Adrenal gland (tissue), 12 donors: Measurements from ENCODE around the gene PER3. TPM values are rescaled to one million over a fixed set of nuclear protein-coding genes. Genes with fewer than 3 reads are reported as not detected.

Experiments used
- DNase-seq, 7 donors: peaks; one replicate each; pipeline ENCODE4 v3.0.0-alpha.2; 2019 to 2020
- H3K27ac ChIP-seq, 5 donors: fragments of 200-600 bp; sonication (generic) in 4 of 5; 1 replicate in 3 of 5; 2 replicates in 2 of 5; pipeline versions ENCODE4 v1.5.1 to v1.8.0; 2016 to 2020; ENCODE audit warnings: mild to moderate bottlenecking in 1 of 5
- H3K27me3 ChIP-seq: fragments of 200-600 bp; 2 replicates; pipeline ENCODE4 v1.8.0; 2021
- H3K36me3 ChIP-seq, 2 donors: fragments of 200-600 bp; replicated peaks in 1 of 2; 1 replicate in 1 of 2; 2 replicates in 1 of 2; pipeline versions ENCODE4 v1.5.1 to v1.8.0; 2018 to 2022
- H3K4me1 ChIP-seq, 2 donors: fragments of 200-600 bp; replicated peaks in 1 of 2; 1 replicate in 1 of 2; 2 replicates in 1 of 2; pipeline versions ENCODE4 v1.5.1 to v1.8.0; 2018 to 2021
- H3K4me3 ChIP-seq, 4 donors: fragments of 200-600 bp; sonication (generic) in 3 of 4; one replicate each; pipeline ENCODE4 v1.5.1; 2016 to 2018
- H3K9me3 ChIP-seq, 3 donors: fragments of 200-600 bp; sonication (generic) in 1 of 3; replicated peaks in 1 of 3; 1 replicate in 2 of 3; 2 replicates in 1 of 3; pipeline versions ENCODE4 v1.5.1 to v1.8.0; 2016 to 2021
- POLR2A ChIP-seq, 2 donors: fragments of 450-650 bp; IDR thresholded peaks; one replicate each; pipeline ENCODE4 v1.6.1; 2017; ENCODE audit warnings: antibody characterized with exemption in 2 of 2, mild to moderate bottlenecking in 2 of 2, moderate library complexity in 1 of 2
- WGBS, 4 donors: extraction: QIAGEN DNeasy Blood & Tissue Kit in 2 of 4; methylation state at CpG; one replicate each; pipeline versions ENCODE4 v1.1.5 to v1.1.7; 2013 to 2017; 5-methylcytosine and 5-hydroxymethylcytosine counted together
- intact Hi-C, 2 donors: fragments of 100-400 bp; cut with DNase I; formaldehyde crosslinking; loops; one replicate each; pipeline versions ENCODE4 v1.14.1 to v1.15.0; 2022 to 2023
- polyA plus RNA-seq, 3 donors: library from polyadenylated mRNA; stranded (reverse); fragments of 200-250 nt in 2 of 3; fragments of 350-450 nt in 1 of 3; fragmentation: Illumina TruSeq in 1 of 3; extraction: RNeasy Lipid Tissue Mini Kit (QIAGEN cat#74804) in 1 of 3; gene quantifications; one replicate each; pipeline ENCODE4 v1.2.3, GENCODE V29; 2013 to 2014
- total RNA-seq, 9 donors: library from RNA; depleted of rRNA in 4 of 9; stranded (reverse); fragments of >200 nt in 4 of 9; fragments of 120-200 nt in 1 of 9; fragmentation: NEBNext Ultra II Directional in 1 of 9; extraction: Animal tissue kit (Norgen Biotek cat#: 25700) in 1 of 9; gene quantifications; one replicate each; pipeline versions ENCODE4 v1.1.0 to v1.2.4, GENCODE V29; 2013 to 2023
- TF ChIP-seq, protein P1 (sequence below), 6 experiments: fragments of 450-650 bp in 4 of 6; fragments of 200-600 bp in 2 of 6; sonication (generic) in 1 of 6; IDR thresholded peaks; 1 replicate in 5 of 6; 2 replicates in 1 of 6; pipeline versions ENCODE4 v1.5.1 to v1.8.0; 2016 to 2021; ENCODE audit warnings: antibody characterized with exemption in 6 of 6, mild to moderate bottlenecking in 2 of 6, moderate library complexity in 1 of 6
- donor health status: healthy with polysubstance abuse.
- donor health status: Bipolar disorder and iron deficiency.
- donor health status: DM: yes; HTN: yes; CAD: no.
- donor health status: DM: no; HTN: no; CAD: no.
- donor health status: DM: no; HTN: no; CAD: no.
- donor health status: DM: yes; HTN: yes; CAD: no.

Gene PER3
- total and polyA plus RNA-seq, 12 donors = 8.8 to 29.0 (median 16.9) TPM

- Histone ChIP-seq H3K27ac (no peak overlapping the region), H3K4me3 (no peak overlapping the region), H3K4me1 (no peaks in the 10 kb centered on the region), H3K36me3 (no peaks in the 10 kb centered on the region), H3K9me3 (no peaks in the 10 kb centered on the region), H3K27me3 (no peaks in the 10 kb centered on the region)
- DNase-seq = no peak
- intact Hi-C loops = no loop called here
- TF ChIP-seq, protein P1, sequence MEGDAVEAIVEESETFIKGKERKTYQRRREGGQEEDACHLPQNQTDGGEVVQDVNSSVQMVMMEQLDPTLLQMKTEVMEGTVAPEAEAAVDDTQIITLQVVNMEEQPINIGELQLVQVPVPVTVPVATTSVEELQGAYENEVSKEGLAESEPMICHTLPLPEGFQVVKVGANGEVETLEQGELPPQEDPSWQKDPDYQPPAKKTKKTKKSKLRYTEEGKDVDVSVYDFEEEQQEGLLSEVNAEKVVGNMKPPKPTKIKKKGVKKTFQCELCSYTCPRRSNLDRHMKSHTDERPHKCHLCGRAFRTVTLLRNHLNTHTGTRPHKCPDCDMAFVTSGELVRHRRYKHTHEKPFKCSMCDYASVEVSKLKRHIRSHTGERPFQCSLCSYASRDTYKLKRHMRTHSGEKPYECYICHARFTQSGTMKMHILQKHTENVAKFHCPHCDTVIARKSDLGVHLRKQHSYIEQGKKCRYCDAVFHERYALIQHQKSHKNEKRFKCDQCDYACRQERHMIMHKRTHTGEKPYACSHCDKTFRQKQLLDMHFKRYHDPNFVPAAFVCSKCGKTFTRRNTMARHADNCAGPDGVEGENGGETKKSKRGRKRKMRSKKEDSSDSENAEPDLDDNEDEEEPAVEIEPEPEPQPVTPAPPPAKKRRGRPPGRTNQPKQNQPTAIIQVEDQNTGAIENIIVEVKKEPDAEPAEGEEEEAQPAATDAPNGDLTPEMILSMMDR (IDR thresholded peaks at IDR 0.05) = no peak
- TF ChIP-seq POLR2A (IDR thresholded peaks at IDR 0.05) = no peak
- WGBS, 4 donors = 81 to 87% (median 82%) methylated on average over 6 of the region's 6 CpGs
Measured at GRCh38 chr1:7760245-7760644, 23.8 kb upstream of the PER3 start.

- H3K4me3 ChIP-seq = no peak overlapping the region
- no peak overlapping the region for H3K27ac ChIP-seq
- no peak for DNase-seq
- H3K27me3 ChIP-seq = no peaks in the 10 kb centered on the region
- intact Hi-C loops = no loop called here
- no peaks in the 10 kb centered on the region for H3K4me1 ChIP-seq
- TF ChIP-seq, protein P1 (IDR thresholded peaks at IDR 0.05) = no peak
- no peak for TF ChIP-seq POLR2A (IDR thresholded peaks at IDR 0.05)
- no peaks in the 10 kb centered on the region for H3K9me3 ChIP-seq
- H3K36me3 ChIP-seq = no peaks in the 10 kb centered on the region
- whole genome bisulfite sequencing, 4 donors = 85 to 94% (median 88%) methylated on average over 3 of the region's 3 CpGs
Measured at GRCh38 chr1:7761103-7761502, 23.0 kb upstream of the PER3 start.

DNA sequence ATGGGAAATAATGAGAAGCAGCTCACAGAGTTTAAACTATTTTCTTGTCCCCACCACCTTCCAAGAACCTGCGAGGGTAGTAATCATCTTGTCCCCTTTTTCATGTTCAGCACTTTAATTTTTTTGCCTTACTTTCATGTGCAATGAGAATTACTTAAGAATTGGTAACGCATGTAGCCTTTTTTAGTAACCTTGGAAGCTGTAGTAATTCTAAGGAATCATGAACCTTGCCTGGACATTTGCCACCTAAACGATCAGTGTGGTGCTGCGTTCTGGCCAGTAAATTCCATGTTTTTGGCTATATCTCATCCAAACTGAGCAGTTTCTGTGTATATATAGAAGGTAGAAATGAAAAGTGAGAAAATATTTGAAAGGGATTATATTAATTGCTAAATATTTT lies 16.9 kb upstream of the PER3 start:
- intact Hi-C loops = no loop called here
- 62 to 79% (median 71%) methylated on average over 4 of the region's 4 CpGs for WGBS, 4 donors
- H3K36me3 ChIP-seq = no peaks in the 10 kb centered on the region
- H3K4me1 ChIP-seq = peaks cover 4 to 6% of the 10 kb centered on the region in 2 donors
- H3K27ac ChIP-seq = no peak overlapping the region
- no peak overlapping the region for H3K4me3 ChIP-seq
- no peaks in the 10 kb centered on the region for H3K9me3 ChIP-seq
- H3K27me3 ChIP-seq = no peaks in the 10 kb centered on the region
- DNase-seq = no peak
- no peak for TF ChIP-seq POLR2A (IDR thresholded peaks at IDR 0.05)
- TF ChIP-seq, protein P1 (IDR thresholded peaks at IDR 0.05) = no peak

DNA sequence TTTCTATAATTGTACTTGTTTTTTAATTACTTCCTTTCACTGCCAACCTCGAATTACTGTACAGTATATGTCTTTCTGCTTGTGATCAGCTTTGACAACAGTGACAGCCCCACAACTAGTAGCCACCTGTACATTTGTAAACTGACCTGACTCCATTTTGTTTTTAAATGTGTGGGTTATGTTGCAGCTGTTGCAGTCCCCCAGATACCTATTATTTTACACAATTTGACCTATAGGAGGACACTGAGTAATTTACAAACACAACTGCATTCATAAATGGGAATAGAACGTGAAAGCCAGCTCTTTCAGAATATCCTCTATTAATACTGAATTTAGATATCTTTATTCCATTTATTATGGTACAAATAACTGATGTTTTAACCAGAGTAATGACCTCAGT lies 15.5 kb upstream of the PER3 start:
- Histone ChIP-seq H3K9me3 (no peaks in the 10 kb centered on the region), H3K27me3 (no peaks in the 10 kb centered on the region), H3K36me3 (no peaks in the 10 kb centered on the region), H3K4me1 (peaks cover 7 to 14% of the 10 kb centered on the region in 2 donors), H3K27ac (no peak overlapping the region), H3K4me3 (no peak overlapping the region)
- DNase-seq = no peak
- WGBS, 4 donors = 46 to 63% (median 59%) methylated on average over 2 of the region's 2 CpGs
- TF ChIP-seq POLR2A (IDR thresholded peaks at IDR 0.05) = no peak
- TF ChIP-seq, protein P1 (IDR thresholded peaks at IDR 0.05) = no peak
- intact Hi-C loops = no loop called here
